ENCODE data around the gene ZFAND5.

Gene ZFAND5

GRCh38 chr9:72324974-72325373 is 40.0 kb downstream of the ZFAND5 start:
- DNase-seq (ENCODE audit: low spot score): no peak

GRCh38 chr9:72322678-72323077 is 42.3 kb downstream of the ZFAND5 start:
- no peak for DNase-seq (ENCODE audit: low spot score)

GRCh38 chr9:72322259-72322658 is 42.7 kb downstream of the ZFAND5 start:
- DNase-seq (ENCODE audit: low spot score): no peak

DNA sequence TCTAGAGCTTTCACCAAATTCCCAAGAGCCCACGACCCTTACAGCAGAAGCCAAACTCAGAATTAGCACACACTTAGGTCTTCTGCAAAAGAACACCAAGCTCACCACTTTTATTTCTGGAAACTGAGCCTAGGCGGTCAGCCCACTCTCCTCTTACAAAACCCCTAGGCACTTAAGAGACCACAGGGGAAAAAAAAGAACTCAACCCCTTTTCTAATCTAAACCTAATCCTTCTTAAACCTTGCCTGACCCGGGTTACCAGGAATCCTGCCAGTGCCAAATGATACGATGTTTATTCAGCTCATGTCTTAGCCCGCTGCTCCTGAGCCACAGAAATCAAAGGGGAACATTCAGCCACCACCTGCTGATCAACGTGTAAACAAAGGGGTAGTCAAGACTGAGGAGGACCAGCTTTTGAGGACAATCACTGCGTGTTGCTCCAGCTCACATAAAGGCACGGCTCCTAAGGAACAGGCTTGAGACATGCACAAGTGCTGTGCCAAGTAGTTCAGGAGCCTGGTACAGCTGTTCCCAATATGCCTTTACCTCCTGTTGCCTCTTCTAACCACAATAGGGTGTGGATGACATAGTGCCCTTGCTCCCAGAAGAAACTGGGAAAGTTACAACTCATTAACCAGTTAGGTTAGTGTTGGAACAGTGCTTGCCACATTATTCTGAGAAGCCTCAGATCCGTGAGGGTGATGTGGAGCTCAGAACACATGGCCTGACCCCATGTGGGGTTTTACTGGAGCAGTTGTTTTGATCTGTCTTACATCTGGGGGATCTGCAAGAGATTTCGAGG is 49.3 kb downstream of the ZFAND5 start:
- DNase-seq (ENCODE audit: low spot score): peak; percentile 65

GRCh38 chr9:72315089-72315509 is 49.9 kb downstream of the ZFAND5 start:
- DNase-seq (ENCODE audit: low spot score): no peak

DNA sequence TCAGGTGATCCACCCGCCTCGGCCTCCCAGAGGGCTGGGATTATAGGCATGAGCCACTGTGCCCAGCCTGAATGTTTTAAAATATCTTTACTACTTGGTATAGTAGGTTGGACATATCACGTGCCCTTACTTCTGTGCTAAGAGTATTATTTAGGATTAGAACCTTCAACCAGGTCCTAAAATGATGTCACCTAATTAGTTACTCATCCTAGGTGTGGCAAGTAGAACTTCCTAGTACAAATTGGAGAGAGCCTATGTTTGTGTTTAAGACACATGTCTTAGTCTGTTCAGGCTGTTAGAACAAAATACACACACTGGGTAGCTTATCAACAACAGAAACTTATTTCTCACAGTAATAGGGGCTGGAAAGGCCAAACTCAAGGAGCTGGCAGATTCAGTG is 51.5 kb downstream of the ZFAND5 start:
- no peak for DNase-seq (ENCODE audit: low spot score)

- no peak for DNase-seq (ENCODE audit: low spot score)
Observed at GRCh38 chr9:72312386-72312987, 52.5 kb downstream of the ZFAND5 start.

- DNase-seq (ENCODE audit: low spot score): no peak
Observed at GRCh38 chr9:72309364-72310133, 55.5 kb downstream of the ZFAND5 start.

DNA sequence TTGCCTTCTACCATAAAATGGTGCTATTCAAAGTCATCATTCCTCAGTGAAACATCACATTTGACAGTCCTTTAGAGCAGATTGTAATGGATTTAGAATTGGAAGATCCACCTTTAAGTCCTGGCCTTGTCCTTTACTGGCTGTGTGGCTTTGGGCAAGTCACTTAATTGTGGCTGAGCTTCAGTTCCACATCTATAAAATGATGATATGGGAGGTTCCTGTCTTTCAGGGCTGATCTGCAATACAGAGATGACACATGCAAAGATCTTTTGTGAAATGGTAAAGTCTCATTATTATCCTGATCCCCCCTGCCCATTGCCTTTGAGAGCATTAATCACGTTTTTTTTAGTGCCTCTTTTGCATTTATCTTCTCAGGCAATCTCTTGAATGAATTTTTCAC is 58.2 kb downstream of the ZFAND5 start:
- DNase-seq (ENCODE audit: low spot score): no peak

DNA sequence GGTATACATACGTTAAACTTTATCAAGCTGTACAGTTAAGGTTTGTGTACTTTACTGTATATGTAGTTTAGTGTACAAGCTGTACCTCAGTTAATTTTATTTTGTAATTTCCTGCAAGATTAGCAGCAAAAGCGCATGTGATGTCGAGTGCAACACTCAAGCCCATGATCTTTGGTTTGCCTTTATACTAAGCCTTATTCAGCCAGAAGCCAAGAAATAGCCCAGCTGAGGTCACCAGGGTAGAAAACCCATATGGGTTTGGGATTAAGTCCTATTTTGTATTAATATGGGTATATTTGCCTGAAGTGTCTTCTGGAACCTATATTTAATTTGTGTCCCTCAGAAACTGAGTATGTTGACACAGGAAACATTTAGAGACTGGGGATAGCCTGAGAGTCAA is 59.3 kb downstream of the ZFAND5 start:
- no peak for DNase-seq (ENCODE audit: low spot score)

DNA sequence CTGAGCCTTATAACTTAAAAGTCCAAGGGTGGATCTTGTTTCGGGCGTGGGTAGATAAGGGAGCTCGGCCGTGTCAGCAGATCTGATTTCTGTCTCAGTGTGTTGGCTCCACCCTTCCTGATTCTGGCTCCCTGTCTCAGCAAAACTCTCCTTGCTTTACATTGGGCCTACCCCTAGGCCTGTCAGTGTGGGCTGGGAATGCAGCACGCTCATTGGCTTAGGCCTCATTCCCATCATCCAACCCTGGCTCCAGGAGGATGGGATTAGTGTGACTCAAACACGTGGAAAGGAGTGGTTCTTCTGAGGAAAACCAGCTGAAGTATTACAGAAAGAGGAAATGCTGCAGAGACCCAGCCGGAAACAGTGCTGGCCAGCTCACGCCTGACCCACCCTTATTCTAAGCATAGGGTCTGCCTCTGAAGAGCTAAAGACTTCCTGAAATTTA is 59.9 kb downstream of the ZFAND5 start:
- DNase-seq (ENCODE audit: low spot score): peak; percentile 66

DNA sequence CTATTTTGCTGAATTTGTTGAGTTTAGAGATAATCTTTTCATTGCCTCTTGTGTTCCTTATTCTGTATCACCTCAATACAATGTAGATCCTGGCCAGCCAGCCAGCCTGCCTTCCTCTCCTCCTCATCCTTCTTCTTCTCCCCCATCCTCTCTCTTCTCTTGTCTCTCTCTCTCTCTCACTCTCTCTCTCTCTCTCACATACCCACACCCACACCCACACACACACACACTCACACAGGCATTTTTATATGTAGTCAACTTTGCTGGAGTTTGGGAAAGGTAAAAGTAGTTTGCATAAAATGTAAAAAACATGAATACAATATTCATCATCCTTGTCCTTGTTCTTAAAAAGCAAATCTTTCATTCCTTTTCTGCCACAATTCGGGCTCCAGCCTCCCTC is 60.5 kb downstream of the ZFAND5 start:
- no peak for DNase-seq (ENCODE audit: low spot score)

Measured in globus pallidus (tissue), 1 donor.